HCT116 (cell line): ENCODE results near the gene MTOR.

ENCODE experiments used
- CEBPB ChIP-seq: IDR thresholded peaks from 2 replicates; pipeline ENCODE4 v1.6.1; 2012; ENCODE audit warnings: low read depth
- EZH2 ChIP-seq: fragments of 200-600 bp; sonication (generic); IDR thresholded peaks from 2 replicates; pipeline ENCODE4 v1.6.1; 2017; ENCODE audit warnings: antibody characterized with exemption, mixed run types
- JUND ChIP-seq: IDR thresholded peaks from 2 replicates; pipeline ENCODE4 v1.6.1; 2012
- POLR2A ChIP-seq: IDR thresholded peaks from 2 replicates; pipeline ENCODE4 v1.7.0; 2011; ENCODE audit warnings: borderline replicate concordance; ENCODE audit not compliant: insufficient read depth, insufficient read length; ENCODE audit errors: extremely low read depth
- POLR2AphosphoS5 ChIP-seq: IDR thresholded peaks from 2 replicates; pipeline ENCODE4 v1.6.1; 2011; ENCODE audit warnings: mild to moderate bottlenecking, low read depth, low read length, moderate library complexity
- RAD21 ChIP-seq: IDR thresholded peaks from 2 replicates; pipeline ENCODE4 v1.6.1; 2012; ENCODE audit warnings: low read depth, mild to moderate bottlenecking
- SRF ChIP-seq: IDR thresholded peaks from 2 replicates; pipeline ENCODE4 v1.6.1; 2012; ENCODE audit warnings: low read depth
- ZNF274 ChIP-seq: fragments of 200-500 bp; sonication (Bioruptor generic); IDR thresholded peaks from 2 replicates; pipeline ENCODE4 v1.6.1; 2014; ENCODE audit warnings: mild to moderate bottlenecking, low read depth, low read length, inconsistent platforms
- TF ChIP-seq, protein P1 (sequence below), 3 experiments: fragments of 200-600 bp in 1 of 3; sonication (generic) in 1 of 3; IDR thresholded peaks in 2 of 3; conservative IDR thresholded peaks in 1 of 3; 2 replicates each; pipeline ENCODE4 v1.5.1; 2012 to 2017; ENCODE audit warnings: low read depth in 2 of 3, low read length in 2 of 3, antibody characterized with exemption in 1 of 3, borderline replicate concordance in 1 of 3, control low read depth in 1 of 3, mild to moderate bottlenecking in 1 of 3, mixed read lengths in 1 of 3, mixed run types in 1 of 3, moderate library complexity in 1 of 3; ENCODE audit not compliant: insufficient read depth in 1 of 3
- TF ChIP-seq, protein P2 (sequence below): IDR thresholded peaks from 2 replicates; pipeline ENCODE4 v1.6.1; 2012; ENCODE audit warnings: low read depth
- TF ChIP-seq, protein P3 (sequence below): IDR thresholded peaks from 2 replicates; pipeline ENCODE4 v1.6.1; 2012

DNA sequence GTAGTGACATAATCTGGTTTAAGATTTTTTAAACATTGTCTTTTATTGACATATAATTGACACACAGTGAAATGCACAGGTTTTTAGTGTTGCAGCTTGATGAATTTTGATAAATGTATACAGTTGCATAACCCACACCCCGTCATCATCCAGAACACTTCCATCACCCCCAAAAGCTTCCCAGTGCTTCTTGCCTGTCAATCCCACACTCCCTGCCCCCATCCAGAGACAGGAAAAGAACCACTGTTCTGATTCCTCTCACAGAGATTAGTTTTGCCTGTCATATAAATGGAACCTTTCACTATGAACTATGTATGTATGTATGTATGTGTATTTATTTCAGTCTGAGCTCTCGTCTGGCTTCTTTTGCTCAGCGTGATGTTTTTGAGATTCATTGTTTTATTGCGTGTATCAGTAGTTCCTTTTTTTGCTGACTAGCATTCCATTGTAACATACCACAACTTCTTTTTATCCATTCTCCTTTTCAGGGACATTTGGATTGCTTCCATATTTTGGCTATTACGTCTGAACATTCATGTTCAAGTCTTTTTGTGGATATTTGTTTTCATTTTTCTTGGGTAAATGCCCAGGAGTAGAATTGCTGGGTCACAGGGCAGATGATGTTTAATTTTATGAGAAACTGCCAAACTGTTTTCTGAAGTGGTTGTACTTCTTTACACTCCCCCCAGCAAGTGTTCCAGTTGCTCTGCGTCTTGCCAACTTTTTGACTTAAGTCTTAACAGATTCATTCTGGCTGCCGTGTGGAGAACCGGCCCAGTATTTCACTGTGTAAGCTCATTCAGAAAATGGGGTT lies 19.4 kb upstream of the MTOR start:
- TF ChIP-seq POLR2AphosphoS5 (no peak), JUND (no peak), POLR2A (no peak), EZH2 (no peak), ZNF274 (no peak), CEBPB (no peak), SRF (no peak), RAD21 (no peak)
- TF ChIP-seq, protein P1, sequence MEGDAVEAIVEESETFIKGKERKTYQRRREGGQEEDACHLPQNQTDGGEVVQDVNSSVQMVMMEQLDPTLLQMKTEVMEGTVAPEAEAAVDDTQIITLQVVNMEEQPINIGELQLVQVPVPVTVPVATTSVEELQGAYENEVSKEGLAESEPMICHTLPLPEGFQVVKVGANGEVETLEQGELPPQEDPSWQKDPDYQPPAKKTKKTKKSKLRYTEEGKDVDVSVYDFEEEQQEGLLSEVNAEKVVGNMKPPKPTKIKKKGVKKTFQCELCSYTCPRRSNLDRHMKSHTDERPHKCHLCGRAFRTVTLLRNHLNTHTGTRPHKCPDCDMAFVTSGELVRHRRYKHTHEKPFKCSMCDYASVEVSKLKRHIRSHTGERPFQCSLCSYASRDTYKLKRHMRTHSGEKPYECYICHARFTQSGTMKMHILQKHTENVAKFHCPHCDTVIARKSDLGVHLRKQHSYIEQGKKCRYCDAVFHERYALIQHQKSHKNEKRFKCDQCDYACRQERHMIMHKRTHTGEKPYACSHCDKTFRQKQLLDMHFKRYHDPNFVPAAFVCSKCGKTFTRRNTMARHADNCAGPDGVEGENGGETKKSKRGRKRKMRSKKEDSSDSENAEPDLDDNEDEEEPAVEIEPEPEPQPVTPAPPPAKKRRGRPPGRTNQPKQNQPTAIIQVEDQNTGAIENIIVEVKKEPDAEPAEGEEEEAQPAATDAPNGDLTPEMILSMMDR (IDR thresholded peaks at IDR 0.05 in 2 of 3, conservative IDR thresholded peaks at IDR 0.05 in 1 of 3; ENCODE audit: borderline replicate concordance in 1 of 3, insufficient read depth in 1 of 3, low read depth in 2 of 3, low read length in 2 of 3) = no peak
- TF ChIP-seq, protein P2, sequence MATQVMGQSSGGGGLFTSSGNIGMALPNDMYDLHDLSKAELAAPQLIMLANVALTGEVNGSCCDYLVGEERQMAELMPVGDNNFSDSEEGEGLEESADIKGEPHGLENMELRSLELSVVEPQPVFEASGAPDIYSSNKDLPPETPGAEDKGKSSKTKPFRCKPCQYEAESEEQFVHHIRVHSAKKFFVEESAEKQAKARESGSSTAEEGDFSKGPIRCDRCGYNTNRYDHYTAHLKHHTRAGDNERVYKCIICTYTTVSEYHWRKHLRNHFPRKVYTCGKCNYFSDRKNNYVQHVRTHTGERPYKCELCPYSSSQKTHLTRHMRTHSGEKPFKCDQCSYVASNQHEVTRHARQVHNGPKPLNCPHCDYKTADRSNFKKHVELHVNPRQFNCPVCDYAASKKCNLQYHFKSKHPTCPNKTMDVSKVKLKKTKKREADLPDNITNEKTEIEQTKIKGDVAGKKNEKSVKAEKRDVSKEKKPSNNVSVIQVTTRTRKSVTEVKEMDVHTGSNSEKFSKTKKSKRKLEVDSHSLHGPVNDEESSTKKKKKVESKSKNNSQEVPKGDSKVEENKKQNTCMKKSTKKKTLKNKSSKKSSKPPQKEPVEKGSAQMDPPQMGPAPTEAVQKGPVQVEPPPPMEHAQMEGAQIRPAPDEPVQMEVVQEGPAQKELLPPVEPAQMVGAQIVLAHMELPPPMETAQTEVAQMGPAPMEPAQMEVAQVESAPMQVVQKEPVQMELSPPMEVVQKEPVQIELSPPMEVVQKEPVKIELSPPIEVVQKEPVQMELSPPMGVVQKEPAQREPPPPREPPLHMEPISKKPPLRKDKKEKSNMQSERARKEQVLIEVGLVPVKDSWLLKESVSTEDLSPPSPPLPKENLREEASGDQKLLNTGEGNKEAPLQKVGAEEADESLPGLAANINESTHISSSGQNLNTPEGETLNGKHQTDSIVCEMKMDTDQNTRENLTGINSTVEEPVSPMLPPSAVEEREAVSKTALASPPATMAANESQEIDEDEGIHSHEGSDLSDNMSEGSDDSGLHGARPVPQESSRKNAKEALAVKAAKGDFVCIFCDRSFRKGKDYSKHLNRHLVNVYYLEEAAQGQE = no peak
- TF ChIP-seq, protein P3, sequence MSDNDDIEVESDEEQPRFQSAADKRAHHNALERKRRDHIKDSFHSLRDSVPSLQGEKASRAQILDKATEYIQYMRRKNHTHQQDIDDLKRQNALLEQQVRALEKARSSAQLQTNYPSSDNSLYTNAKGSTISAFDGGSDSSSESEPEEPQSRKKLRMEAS = no peak
